ENCODE results near the gene CPLX3. TPM values are rescaled to one million over a fixed set of nuclear protein-coding genes. Genes with fewer than 3 reads are reported as not detected.
A peak's percentile ranks its signal among the peaks of the same experiment; 100 is the strongest.

The CPLX3 gene
- total RNA-seq, 4 donors from 2014 or later: 0.47 TPM; not detected in 3

DNA sequence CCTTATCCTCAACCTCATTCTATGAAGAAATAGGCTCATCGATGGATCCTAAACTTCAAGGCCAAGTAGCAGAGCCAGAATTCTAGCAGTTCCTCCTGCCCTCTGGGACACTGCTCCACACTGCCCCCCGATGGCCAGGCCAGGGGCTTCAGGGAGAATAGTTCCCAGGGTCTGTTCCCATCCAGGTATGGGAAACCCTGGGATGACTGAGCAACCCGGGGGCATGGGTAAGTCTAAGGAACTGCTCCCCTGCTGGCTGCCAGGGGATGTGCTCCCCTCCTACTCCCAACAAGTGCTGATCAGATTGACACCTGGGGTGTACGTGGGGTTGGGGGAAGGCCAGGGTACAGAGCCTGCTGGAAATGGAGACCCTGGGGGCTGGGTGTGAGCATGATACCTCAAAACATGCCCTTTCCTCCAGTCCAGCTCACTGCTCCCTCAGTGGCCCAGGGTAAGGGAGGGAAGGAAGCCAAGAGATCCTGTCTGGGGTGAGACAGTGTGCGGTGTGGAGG is 8.9 kb downstream of the CPLX3 start:
- no peak for TF ChIP-seq EP300 (IDR thresholded peaks at IDR 0.05)
- TF ChIP-seq, protein P1, sequence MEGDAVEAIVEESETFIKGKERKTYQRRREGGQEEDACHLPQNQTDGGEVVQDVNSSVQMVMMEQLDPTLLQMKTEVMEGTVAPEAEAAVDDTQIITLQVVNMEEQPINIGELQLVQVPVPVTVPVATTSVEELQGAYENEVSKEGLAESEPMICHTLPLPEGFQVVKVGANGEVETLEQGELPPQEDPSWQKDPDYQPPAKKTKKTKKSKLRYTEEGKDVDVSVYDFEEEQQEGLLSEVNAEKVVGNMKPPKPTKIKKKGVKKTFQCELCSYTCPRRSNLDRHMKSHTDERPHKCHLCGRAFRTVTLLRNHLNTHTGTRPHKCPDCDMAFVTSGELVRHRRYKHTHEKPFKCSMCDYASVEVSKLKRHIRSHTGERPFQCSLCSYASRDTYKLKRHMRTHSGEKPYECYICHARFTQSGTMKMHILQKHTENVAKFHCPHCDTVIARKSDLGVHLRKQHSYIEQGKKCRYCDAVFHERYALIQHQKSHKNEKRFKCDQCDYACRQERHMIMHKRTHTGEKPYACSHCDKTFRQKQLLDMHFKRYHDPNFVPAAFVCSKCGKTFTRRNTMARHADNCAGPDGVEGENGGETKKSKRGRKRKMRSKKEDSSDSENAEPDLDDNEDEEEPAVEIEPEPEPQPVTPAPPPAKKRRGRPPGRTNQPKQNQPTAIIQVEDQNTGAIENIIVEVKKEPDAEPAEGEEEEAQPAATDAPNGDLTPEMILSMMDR (IDR thresholded peaks at IDR 0.05): peak; percentile 57 to 69
- DNase-seq (ENCODE audit: low spot score in 2 of 2): no peak
- H3K9me3 ChIP-seq: no peaks in the 10 kb centered on the region
- no peak overlapping the region for H3K27ac ChIP-seq
- WGBS: 32% methylated on average over 5 of the region's 5 CpGs
- H3K4me3 ChIP-seq: no peak overlapping the region
- H3K4me1 ChIP-seq: no peaks in the 10 kb centered on the region
- H3K36me3 ChIP-seq: peaks cover 40% of the 10 kb centered on the region
- no peaks in the 10 kb centered on the region for H3K27me3 ChIP-seq

DNA sequence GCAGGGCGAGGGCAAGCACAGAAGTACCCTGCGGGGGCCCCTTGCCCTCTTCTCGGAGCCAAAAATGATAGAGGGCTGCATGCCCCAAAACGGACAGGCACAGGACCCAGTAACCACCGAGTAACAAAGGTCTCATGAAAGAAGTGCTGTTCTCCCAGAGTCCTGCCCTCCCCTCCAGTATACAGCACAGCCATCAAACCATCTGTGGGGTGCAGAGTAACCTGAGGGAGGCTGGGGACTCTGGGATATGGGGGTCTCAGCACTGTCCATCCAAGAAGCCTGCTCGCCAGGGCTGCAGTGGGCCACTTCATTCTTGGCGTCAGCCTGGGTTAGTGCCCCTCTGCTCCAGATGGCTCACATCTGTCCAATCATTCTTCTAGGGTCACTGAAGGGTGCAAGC is 10.4 kb downstream of the CPLX3 start:
- TF ChIP-seq, protein P1 (IDR thresholded peaks at IDR 0.05): no peak
- Histone ChIP-seq H3K27me3 (no peaks in the 10 kb centered on the region), H3K4me1 (peaks cover 10% of the 10 kb centered on the region), H3K9me3 (no peaks in the 10 kb centered on the region), H3K36me3 (peaks cover 40% of the 10 kb centered on the region), H3K27ac (no peak overlapping the region), H3K4me3 (no peak overlapping the region)
- no peak for DNase-seq (ENCODE audit: low spot score in 2 of 2)
- WGBS: 90% methylated on average over 7 of the region's 7 CpGs

DNA sequence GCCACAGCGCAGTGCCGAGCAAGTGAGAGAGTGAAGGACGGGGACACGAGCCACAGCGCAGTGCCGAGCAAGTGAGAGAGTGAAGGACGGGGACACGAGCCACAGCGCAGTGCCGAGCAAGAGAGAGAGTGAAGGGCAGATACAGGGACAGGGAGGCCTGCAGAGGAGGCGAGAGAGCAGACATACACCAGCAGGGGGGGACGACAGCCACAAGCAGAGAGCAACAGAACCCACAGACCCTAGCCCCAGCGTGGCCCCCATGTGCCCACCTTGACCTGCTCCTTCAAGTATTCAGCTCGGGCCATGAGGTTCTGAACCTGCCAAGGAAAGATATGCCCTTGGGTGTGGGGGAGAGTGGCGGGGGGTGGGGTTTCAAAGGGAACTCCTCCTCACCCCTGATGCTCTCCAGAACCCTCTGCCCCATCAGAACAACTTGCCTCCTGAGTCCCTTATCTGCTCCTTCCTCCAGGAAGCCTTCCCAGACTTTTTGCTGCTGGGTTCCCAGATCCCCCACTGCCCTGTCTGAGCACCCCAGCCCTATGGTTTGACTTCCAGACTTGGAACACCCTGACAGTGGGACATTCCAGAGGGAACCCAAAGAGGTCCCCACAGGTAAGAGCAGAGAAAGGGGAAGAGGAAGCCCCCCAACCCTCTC is 11.2 kb downstream of the CPLX3 start:
- Histone ChIP-seq H3K27ac (no peak overlapping the region), H3K4me1 (peaks cover 18% of the 10 kb centered on the region), H3K36me3 (peaks cover 40% of the 10 kb centered on the region), H3K9me3 (no peaks in the 10 kb centered on the region), H3K4me3 (no peak overlapping the region), H3K27me3 (no peaks in the 10 kb centered on the region)
- 88% methylated on average over 15 of the region's 15 CpGs for WGBS
- no peak for TF ChIP-seq EP300 (IDR thresholded peaks at IDR 0.05)
- TF ChIP-seq, protein P1 (IDR thresholded peaks at IDR 0.05): no peak
- no peak for TF ChIP-seq POLR2AphosphoS5 (IDR thresholded peaks at IDR 0.05)
- no peak for TF ChIP-seq POLR2A (IDR thresholded peaks at IDR 0.05)
- no peak for DNase-seq (ENCODE audit: low spot score in 2 of 2)

DNA sequence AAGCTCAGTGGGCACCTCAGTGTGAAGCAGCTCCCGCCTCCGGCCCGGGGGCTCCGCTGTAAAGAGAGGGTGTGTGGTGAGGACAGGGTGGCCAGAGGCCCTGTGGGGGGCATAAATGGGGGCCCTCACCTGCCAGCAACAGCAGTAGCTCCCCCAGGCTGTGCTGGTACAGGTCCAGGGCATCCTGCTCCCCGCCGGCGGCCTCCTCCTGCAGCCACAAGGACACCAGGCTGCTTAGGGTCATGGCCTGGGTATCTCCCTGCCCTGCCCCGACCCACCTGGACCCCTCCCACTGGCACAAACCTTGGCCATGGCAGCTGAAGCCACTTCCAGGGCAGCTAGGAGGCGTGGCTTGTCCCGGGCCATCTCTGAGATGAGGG is 11.7 kb downstream of the CPLX3 start:
- DNase-seq (ENCODE audit: low spot score in 2 of 2): no peak
- no peak overlapping the region for H3K27ac ChIP-seq
- H3K4me3 ChIP-seq: no peak overlapping the region
- no peaks in the 10 kb centered on the region for H3K9me3 ChIP-seq
- H3K36me3 ChIP-seq: peaks cover 40% of the 10 kb centered on the region
- 90% methylated on average over 7 of the region's 10 CpGs for WGBS
- TF ChIP-seq EP300 (IDR thresholded peaks at IDR 0.05) (no peak), POLR2AphosphoS5 (IDR thresholded peaks at IDR 0.05) (no peak), POLR2A (IDR thresholded peaks at IDR 0.05) (no peak)
- TF ChIP-seq, protein P1 (IDR thresholded peaks at IDR 0.05): no peak
- peaks cover 20% of the 10 kb centered on the region for H3K4me1 ChIP-seq
- H3K27me3 ChIP-seq: no peaks in the 10 kb centered on the region

DNA sequence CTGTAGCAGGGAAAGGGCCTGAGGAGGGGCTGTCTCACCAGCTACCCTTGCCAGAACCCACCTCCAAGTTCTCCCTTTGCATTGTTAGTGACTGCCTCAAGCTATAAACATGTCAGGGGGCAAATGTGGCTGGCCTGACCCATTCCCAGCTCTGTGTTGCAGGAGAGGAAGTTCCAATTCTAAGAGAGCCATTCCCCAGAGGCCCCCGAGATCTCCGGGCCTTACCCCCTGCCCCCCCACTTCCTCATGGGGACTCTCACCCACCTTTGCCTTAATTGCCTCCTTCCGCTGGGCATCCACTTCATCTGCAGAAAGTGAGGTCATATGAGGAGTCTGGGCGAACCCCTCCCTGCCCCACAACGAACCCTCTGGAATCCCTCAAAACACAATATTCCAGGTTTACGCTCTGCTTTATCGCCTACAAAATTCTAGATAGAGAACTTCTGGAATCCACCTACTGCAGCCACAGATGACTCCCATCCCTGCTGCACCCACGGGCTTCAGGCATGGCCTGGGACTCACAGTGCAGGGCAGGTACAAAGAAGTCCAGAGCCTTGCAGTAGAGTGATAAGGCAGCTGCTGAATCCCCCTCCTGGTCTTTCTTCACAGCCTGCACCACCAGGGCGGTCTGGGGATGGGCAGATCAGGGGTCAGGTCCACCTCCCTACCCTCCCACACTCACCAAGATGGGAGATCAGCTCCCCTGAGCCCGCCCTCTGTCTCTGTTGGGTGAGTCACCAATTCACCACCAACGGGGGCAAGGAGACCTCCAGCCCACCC is 12.5 kb downstream of the CPLX3 start:
- H3K9me3 ChIP-seq: no peaks in the 10 kb centered on the region
- no peak for TF ChIP-seq POLR2AphosphoS5 (IDR thresholded peaks at IDR 0.05)
- TF ChIP-seq POLR2A (IDR thresholded peaks at IDR 0.05): no peak
- no peak for TF ChIP-seq EP300 (IDR thresholded peaks at IDR 0.05)
- TF ChIP-seq, protein P1 (IDR thresholded peaks at IDR 0.05): no peak
- no peak for DNase-seq (ENCODE audit: low spot score in 2 of 2)
- WGBS: 88% methylated on average over 10 of the region's 11 CpGs
- peaks cover 40% of the 10 kb centered on the region for H3K36me3 ChIP-seq
- peaks cover 27% of the 10 kb centered on the region for H3K4me1 ChIP-seq
- no peak overlapping the region for H3K4me3 ChIP-seq
- no peaks in the 10 kb centered on the region for H3K27me3 ChIP-seq
- no peak overlapping the region for H3K27ac ChIP-seq
